Suppressor macrophage (primary cell): Measurements from ENCODE around the gene HACD4.

Source experiments
- DNase-seq, 4 experiments: peaks; one replicate each; pipeline ENCODE4 v3.0.0-alpha.2; 2020 to 2022

HACD4 gene

DNA sequence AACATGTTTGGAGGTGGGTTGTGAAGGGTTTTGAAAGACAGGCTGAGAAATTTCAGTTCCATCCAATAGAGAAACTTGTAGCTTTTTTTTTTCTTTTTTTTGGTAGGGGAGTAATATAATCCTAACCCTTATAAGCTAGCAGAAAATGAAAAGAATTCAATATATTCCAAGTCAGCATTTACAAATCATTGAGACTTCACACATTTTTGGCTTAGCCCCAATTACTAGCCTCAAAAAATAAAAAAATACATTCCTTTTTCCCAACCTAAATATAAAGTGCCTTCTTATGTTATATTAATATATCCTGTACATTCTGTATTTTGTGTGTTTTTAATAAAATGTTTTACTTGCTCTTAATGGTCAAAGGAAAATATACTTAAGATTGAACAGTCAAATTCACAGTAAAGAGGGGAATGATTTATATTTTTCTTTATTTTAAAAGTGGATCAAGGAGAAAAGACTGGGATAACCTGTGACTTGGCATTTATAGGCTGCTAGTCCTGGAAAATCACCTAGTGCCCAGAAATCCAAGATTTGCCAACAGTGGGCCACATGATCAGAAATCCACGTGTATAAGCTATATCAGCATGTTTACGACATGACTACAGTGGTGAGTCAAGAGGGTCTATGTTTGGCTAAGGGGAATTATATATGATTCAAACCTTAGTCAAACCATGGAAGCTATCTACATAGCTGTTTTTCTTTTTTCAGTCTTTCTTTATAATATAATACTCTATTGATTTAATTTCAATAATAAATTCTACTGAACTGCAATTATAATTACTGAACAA is 14.5 kb downstream of the HACD4 start:
- no peak for DNase-seq

DNA sequence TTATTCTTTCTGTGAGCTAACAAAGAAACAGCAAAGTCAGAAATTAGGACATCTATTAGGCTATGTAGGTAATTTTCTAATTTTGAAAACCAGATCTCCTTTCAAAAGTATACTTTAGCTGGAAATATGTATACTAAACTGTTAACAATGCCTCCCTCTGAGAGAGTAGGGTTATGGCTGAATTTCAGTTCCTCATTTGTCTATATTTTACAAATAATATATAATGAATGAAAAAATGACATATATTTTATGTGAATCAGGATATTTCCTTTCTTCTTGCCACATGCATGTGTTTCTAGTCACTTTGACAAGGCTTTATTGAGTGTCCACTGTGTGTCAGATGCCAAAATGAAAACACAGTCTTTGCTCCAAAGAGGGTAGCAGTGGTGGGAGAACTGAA is 15.4 kb downstream of the HACD4 start:
- peak in 2 of 4 experiments; percentile 7 to 28 for DNase-seq

DNA sequence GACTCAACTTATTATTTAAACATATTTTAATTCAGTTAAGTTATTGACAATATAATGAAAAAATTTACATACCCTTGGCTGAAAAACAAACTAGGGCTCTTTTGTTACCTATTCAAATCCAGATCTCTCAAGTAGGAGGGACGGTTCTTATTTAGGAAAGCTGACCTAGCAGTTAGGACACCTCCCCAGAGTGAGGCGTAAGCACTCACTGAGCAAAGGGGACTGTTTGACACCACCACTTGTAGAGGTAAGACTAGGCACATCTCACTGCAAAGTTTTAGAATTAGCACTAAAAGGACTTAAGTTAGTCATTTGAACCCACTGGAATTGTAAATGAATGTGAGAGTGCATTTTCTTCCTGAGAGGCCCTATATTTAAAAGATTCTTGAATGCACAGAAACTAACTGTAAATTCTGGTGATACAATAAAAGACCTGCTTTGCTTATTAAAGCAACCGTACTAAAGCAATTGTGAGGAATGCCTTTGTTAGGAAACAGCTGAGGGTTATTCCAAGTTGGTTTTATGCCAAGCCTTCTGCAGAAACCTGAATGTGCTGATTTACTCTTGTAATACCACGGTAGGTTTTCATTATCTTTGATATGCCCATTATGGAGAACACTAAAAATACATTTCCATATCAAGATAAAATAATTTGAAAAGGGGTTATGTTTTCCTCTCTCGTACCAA is 16.2 kb downstream of the HACD4 start:
- no peak for DNase-seq

DNA sequence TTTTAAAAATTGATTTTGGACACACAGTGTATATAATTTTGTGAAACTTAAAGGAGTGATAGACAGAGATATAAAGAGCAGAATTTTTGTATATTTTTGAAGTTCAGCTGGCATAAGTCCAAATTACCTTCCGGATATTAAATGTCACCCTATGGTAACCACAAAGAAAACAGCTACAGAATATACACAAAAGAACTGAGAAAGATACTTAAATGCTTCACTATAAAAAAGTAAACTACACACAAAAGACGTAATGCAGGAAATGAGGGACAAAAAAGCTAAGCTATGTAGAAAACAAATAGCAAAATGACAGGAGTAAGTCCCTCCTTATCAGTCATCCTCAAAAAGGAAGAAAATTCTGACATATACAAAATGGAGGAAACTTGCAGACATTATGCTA is 29.4 kb downstream of the HACD4 start:
- no peak for DNase-seq

DNA sequence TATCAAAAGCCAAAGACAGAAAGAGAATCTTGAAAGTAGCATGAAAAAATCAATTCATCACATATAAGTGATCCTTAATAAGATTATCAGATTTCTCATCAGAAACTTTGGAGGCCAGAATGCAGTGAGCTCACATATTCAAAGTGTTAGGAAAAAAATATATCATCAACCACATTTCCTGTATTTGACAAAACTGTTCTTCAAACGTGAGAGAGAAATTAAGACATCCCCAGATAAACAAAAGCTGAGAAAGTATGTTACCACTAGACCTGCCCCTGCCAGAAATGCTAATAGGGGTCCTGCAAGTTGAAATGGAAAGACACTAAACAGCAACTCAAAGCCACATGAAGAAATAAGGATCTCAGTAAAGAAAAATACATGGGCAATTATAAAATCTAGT is 29.9 kb downstream of the HACD4 start:
- DNase-seq, result no peak

DNA sequence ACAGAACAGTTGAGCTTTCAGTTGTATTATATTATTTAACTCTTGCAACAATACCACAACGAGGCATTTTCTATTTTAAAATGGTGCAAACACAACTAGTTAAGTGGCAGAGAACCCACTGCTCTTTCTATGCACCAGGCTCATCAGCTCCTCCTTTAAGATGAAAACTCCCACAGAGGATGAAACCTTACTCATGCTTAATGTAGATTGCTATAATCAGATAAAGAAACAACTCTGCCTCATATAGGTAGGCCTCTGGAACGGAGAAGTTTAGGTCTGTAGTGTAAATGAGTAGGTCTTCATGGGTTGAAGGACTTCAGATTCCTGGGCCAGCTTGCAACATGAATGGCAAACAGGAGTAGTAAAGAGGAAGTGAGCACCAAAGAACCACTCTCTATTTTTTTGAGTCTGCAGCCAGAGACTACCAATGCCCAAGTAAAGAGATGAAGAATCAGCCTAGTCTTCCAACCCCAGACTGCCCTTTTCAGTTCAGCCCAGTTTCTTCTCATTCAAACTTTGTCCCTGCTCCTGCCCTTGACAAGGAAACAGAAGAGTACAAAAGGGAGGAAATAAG is 33.9 kb downstream of the HACD4 start:
- DNase-seq, result peak in 3 of 4 experiments; percentile 4 to 40 (median 24)

DNA sequence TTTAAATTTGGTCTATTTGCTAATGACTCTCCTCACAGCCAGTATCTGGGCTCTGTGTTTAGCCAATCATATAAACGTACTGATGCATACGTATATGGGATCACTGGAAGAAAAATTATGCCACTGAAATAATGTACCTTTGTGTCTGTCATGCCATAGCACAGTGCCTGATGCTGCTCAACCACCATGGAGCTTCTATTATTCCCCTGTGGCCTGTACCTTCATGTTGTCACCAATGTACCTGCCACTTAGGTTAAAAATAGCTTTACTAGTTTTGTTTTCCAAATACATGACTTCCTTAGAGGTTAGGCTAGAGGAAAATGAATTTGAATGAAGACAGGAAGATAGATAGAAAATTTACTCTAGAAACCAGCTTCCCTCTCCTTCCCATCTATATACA is 34.6 kb downstream of the HACD4 start:
- no peak for DNase-seq

DNA sequence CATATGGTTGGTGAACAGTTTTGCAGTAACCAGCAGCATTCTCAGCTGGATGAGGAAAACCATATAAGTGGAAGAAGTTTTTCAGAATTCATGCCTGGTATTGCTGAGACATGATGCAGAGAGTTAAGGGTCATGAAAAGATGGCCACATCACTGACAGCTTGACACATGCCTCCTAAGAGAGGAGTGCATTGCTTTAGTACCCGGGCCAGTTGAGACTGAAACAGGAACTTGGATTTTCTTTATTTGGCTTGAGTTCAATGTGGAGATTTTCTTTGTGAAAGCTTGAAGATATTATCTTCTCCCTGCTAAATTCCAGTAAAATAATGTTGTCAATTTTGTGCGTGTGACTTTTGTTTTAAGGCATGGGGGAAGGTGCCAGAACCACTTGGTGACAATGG is 35.8 kb downstream of the HACD4 start:
- DNase-seq, result peak in 3 of 4 experiments; percentile 4 to 54 (median 34)

DNA sequence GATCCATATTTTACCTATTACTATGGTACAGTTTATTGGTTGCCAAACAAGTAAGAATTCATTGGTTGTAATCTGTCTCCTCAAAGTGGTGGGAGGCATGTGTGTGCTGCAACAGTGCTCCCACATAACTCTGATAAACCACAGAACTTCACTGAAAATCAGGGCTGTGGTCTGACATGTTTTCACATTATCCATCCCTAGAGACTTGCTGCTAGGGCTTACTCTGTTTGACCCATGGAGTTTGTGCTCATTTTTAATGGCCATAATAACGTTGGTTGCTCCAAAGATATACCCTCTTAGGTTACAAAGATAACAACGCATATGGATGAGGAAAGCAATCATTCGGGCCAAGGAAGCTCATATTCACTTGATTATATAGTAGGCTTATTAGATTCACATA is 37.0 kb downstream of the HACD4 start:
- no peak for DNase-seq

DNA sequence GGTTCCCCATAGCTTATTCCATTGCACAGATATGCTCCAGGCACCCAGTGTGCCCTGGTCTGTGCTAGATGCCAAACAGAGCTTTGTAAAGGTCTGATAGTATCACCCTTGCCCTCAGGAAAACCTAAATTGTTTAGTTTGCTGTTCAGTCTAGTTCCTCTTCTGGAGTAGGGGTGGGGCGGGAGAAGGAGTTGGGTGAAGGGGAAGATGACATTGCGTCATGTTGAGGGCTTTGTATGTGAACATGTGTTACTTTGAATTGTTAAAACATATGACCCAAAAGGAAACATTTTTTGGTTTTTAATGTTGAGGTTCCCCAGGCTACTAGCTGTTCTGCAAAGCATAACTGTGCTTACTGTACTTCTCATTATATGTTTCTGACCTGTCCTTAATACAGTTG is 40.6 kb downstream of the HACD4 start:
- DNase-seq, result peak; percentile 78 to 93 (median 86)

DNA sequence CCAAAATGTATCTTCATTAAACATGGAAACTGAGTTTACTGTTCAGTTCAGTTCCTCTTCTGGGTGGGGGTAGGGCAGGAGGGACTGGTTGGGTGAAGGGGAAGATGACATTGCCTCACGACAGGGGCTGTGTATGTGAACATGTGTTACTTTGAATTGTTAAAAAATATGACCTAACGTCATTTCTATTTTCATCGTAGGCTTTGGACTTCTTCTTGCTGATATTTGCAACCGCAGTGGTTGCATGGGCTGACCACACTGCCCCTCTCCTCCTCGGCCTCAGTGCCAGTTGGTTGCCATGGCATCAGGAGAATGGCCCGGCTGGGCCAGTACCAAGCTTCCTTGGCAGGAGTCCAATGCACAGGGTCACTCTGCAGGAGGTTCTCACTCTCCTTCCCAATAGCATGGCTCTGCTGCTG is 41.5 kb downstream of the HACD4 start:
- DNase-seq, result peak; percentile 59 to 76 (median 74)

DNA sequence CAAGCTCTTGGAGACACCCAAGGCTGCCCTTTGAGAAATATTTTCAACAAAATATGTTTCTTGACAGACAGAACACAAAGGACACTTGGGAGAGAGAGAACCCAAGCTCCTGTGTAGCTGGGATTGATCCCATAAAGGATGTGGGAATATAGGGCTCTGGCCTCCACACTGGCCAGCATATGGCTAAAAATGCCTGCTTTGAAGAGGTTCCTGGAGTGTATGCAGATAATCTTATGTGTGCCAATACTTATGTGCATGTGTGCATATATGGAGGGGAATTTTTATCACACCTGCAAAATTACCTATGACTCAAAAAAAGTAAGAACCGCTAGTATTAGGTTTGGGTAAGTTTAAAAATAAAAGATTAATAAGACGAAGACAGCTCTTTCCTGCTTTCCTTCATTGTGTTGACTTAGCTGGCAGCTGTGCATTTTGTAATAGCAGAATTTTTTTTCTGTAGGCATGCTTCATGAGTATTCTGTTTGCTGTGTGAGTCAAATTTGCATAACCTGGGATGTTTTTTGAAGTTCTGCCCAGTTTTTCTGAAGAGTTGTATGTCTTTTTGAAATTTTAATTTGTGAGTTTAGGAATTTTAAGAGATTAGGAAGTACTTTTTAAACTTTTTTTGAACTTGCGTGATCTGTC is 42.6 kb downstream of the HACD4 start:
- peak in 3 of 4 experiments; percentile 4 to 44 (median 25) for DNase-seq

DNA sequence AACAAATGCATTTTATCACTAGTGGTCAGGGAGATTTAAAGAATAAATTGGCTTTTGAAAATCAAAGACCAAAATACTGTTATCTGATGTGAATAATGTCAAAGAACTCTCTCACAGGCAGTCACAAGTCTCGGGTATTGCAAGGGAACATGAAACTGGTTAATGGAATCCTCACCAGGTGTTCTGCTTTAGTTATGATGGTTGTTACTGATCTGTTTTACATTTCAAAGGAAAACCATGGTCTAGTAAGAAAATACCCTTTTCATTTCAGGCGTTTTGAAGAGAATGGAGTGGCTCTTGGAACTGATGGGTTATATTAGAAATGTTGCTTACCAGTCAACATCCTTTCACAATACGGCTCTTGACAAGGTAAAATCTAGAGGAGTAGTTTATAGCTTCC is 43.4 kb downstream of the HACD4 start:
- no peak for DNase-seq

DNA sequence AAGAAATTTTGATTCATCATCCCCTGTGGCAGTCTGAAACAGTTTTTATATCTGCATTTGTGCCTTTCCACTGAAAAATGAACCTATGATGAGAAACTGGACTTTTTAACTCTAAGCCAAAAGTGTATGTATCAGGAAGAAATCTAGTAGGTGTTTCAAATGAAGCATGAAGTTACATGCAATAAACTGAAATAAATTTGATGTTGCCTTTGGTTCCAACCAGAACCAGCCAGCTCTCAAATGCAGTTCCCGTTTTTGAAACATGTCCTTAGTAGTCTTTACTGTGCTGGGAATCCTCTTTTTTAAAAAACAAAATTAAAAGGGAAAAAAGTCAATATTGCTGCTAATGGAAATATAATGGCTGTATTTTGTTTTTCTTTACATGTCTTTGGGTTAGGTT is 43.9 kb downstream of the HACD4 start:
- no peak for DNase-seq

DNA sequence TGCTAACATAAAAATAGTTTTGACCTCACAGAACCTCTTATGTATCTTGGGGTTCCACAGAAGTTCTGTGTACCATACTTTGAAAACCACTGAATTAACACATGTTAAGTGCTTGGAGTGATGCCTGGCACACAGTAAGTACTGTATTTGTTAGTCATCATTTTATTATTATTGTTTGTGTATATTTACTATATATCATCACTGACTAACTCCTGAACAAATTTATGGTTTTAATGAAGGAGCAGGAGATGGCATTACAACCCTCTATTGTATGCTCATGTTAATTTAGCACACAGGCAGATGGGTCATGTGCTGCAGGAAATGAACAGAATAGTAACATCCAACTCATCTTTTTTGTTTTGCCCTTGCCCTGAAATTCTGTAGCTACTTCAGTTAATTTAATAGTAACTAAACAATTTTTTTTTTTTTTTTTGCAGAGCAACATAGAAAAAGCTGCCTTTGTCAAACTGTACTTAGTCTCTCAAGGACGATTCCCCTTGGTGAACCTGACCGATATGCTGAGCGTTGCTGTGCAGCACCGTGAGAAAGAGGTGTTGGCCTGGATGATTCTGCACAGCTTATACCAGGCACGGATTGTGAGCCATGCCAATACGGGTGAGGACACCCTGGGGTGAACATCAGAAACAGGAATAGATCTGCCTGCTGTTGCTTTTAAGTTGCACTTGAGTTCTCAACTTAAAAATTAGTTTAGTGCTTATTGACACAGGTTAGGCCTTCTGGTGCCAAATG is 45.4 kb downstream of the HACD4 start:
- DNase-seq, result no peak

DNA sequence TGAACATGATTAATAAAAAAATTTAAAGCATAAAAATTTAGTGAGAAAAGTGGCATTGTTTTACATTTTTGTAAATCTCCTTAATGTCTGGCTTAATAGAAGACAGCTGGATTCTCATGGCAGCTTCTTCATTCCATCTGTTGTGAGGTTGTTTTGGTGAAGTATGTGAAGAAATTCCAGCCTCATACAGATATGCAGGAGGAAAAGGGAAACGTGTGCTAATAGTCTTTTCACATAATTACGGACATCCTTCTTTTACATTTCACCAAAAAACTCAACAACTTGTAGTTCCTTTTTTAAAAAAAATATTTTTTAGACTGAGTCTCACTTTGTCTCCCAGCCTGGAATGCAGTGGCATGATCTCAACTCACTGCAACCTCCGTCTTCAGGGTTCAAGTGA is 46.9 kb downstream of the HACD4 start:
- peak; percentile 4 to 67 (median 32) for DNase-seq

DNA sequence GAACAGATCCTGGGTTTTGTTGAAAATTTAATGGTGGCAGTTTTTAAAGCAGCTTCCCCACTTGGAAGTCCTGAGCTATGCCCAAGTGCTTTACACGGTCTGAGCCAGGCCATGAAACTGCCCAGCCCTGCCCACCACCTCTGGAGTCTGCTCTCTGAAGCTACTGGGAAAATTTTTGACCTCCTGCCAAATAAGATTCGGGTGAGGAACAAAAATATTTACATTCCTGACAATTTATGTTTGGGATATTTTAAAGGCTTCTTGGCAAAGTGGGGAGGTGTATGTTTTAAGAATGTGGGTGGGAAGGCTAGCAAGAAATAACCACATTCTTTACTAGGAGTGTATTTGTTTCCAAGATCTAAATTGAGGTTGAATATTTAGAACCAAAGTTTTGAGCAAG is 50.0 kb downstream of the HACD4 start:
- no peak for DNase-seq

DNA sequence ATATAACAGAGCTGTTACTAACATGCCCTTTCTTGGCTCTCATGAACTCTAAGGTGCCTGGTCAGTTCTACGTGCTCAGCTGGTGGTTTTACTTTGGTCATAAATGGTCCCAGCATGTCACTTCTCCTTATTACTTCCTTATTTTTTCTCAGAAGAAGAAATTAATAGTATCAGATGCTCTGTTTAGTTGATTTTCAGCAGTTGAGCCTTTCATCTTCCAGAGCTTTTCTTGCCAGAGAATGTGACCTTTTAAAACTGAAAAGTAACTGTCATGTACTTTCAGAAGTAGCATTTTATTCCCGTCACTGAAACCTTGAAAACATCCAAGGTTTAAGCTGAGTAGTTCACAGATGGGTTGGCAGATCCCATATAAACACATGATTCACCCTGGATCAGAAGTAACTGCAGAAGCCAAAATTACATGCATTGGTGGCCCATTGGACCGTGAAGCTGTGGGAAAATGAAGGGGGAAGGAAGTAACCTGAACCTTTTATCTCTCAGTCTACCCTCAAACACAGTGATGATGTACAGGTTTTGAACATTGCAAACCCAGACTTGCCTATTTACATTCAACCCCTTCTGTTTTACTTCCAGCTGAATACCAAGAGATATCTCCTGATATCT is 50.5 kb downstream of the HACD4 start:
- DNase-seq, result peak; percentile 60 to 81 (median 74)

DNA sequence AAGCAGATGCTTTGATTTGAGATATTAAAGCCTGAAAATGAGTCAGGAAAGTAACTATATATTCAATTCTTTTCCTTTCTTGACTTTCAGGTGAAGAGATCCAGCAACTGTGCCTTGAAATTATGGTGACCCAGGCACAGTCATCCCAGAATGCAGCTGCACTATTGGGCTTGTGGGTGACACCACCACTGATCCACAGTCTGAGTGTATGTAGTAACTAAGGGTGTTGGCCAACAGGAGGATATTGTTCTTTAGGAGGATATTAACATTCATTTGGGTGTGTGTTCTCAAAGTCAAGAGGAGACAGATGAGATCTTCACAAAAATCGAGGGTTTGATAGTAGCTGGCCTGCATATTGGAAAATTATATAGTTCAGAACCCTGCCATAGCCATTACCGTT is 53.2 kb downstream of the HACD4 start:
- DNase-seq, result no peak

DNA sequence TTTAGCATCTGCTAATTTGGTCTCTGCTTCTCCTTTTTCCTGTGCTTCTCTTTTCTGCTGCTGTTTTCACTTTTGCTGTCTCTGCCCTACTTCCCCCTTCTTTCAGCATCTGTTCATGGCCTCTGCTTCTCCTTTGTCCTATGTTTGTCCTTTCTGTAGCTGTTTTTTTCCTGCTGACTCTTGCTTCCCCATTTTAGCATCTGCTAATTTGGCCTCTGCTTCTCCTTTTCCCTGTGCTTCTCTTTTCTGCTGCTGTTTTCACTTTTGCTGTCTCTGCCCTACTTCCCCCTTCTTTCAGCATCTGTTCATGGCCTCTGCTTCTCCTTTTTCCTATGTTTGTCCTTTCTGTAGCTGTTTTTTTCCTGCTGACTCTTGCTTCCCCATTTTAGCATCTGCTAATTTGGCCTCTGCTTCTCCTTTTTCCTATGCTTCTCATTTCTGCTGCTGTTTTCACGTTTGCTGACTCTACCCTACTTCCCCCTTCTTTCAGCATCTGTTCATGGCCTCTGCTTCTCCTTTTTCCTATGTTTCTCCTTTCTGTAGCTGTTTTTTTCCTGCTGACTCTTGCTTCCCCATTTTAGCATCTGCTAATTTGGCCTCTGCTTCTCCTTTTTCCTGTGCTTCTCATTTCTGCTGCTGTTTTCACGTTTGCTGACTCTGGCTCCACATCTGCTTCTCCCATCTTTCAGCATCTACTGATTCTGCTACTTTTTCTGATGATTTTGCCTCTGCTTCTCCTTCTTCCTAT is 57.1 kb downstream of the HACD4 start:
- DNase-seq, result peak in 3 of 4 experiments; percentile 7 to 45 (median 17)

DNA sequence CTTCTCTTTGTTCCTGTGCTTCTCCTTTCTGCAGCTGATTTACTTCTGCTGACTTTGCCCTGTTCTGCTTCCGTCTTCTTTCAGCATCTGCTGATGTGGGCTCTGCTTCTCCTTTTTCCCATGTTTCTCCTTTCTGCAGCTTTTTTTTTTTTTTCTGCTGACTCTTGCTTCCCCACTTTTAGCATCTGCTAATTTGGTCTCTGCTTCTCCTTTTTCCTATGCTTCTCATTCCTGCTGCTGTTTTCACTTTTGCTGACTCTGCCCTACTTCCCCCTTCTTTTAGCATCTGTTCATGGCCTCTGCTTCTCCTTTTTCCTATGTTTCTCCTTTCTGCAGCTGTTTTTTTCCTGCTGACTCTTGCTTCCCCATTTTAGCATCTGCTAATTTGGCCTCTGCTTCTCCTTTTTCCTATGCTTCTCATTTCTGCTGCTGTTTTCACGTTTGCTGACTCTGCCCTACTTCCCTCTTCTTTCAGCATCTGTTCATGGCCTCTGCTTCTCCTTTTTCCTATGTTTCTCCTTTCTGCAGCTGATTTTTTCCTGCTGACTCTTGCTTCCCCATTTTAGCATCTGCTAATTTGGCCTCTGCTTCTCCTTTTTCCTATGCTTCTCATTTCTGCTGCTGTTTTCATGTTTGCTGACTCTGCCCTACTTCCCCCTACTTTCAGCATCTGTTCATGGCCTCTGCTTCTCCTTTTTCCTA is 58.0 kb downstream of the HACD4 start:
- peak; percentile 17 to 63 (median 41) for DNase-seq
